ENCODE measurements around the gene GNL3L. TPM values are rescaled to one million over a fixed set of nuclear protein-coding genes. Genes with fewer than 3 reads are reported as not detected.

Gene GNL3L
- total RNA-seq, 1 donor, result 21.2 TPM

Other genes starting within 250 kb of the GNL3L start
- 0.42 TPM for gene WNK3, start 172.2 kb upstream of the GNL3L start, total RNA-seq
- gene TSR2, start 89.8 kb upstream of the GNL3L start, total RNA-seq, result 19.1 TPM
- not detected for gene FGD1, start 34.0 kb upstream of the GNL3L start, total RNA-seq

All from mononuclear cell (primary cell).